ENCODE data around the gene OPRD1.
"Not testable (repeated sequence)": the region's sequence is repeated elsewhere in the genome, so short reads cannot be mapped to it uniquely, and the experiment has no call there.

- TF ChIP-seq CTCF (IDR thresholded peaks at IDR 0.05); EZH2 (IDR thresholded peaks at IDR 0.05; ENCODE audit: borderline replicate concordance, insufficient read depth, low read depth, low read length, poor library complexity, severe bottlenecking): not testable (repeated sequence)
Observed at GRCh38 chr1:28854406-28854805, 42.4 kb downstream of the OPRD1 start.

Measured in B cell (primary cell).